PC-9 (cell line): Measurements from ENCODE around the gene ANO8.

Source experiments
- EZH2 ChIP-seq: fragments of 200-600 bp; sonication (generic); IDR thresholded peaks from 2 replicates; pipeline ENCODE4 v1.8.0; 2017; ENCODE audit warnings: antibody characterized with exemption, low read depth
- TF ChIP-seq, protein P1 (sequence below): fragments of 200-600 bp; sonication (generic); conservative IDR thresholded peaks from 2 replicates; pipeline ENCODE4 v1.6.1; 2017; ENCODE audit warnings: mixed run types, antibody characterized with exemption, mild to moderate bottlenecking, moderate library complexity

DNA sequence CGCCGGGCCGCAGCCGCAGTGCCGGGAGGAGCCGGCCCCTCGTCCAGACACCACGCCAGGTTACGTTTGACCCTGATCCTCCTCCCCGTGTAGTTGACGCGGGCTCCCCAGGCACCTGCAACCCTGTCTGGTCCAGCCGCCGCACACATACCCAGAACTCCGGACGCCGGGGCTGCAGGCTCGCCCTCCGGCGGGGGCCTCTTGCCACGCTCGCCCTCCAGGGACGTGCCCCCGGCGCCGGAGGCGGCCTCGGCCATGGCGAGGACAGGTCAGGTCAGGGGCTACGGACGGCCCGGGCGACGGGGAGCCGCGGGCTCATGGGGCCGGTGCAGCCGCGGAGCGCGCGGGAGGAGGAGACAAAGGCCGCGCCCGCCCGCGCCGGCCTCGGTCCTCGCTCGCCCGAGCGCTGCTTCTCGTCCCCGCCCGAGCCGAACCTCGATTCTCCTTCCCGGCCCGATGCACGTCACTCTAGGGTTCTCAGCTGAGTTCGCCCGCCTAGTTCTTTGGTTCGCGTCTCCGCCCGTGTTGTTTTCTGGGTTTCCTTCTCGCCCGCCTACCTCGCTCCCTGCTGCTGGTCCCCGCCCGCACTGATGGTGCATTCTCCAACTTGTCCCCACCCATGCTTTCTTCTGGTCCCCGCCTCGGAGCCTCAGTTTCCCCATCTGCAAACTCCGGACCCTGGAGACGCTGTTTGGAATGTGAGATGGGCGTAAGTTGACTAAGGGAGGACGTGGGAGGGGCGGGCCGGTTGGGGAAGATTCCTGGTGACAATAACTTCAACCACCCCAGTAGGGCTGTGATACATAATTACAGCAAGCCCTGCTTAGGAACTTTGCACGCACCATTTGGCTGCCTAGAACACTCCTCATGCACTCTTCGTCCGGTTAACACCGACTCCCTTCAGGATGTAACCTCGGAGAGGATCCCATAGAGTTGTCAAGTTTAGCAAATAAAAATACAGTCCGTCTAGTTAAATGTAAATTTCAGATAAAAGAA, at the start of gene ANO8:
- TF ChIP-seq EZH2 = no peak
- TF ChIP-seq, protein P1, sequence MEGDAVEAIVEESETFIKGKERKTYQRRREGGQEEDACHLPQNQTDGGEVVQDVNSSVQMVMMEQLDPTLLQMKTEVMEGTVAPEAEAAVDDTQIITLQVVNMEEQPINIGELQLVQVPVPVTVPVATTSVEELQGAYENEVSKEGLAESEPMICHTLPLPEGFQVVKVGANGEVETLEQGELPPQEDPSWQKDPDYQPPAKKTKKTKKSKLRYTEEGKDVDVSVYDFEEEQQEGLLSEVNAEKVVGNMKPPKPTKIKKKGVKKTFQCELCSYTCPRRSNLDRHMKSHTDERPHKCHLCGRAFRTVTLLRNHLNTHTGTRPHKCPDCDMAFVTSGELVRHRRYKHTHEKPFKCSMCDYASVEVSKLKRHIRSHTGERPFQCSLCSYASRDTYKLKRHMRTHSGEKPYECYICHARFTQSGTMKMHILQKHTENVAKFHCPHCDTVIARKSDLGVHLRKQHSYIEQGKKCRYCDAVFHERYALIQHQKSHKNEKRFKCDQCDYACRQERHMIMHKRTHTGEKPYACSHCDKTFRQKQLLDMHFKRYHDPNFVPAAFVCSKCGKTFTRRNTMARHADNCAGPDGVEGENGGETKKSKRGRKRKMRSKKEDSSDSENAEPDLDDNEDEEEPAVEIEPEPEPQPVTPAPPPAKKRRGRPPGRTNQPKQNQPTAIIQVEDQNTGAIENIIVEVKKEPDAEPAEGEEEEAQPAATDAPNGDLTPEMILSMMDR = no peak
